ENCODE data around the gene SLC16A10.

SLC16A10 gene

DNA sequence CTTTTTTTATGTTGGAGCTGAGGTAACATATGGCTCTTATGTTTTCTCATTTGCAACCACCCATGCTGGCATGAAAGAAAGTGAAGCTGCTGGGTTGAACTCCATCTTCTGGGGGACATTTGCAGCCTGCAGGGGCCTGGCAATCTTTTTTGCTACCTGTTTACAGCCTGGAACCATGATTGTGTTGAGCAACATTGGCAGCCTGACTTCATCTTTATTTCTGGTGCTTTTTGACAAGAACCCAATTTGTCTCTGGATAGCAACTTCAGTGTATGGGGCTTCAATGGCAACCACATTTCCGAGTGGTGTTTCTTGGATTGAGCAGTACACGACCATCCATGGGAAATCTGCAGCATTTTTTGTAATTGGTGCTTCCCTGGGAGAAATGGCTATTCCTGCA, 179.0 kb downstream of the SLC16A10 start:
- H3K4me1 ChIP-seq (ENCODE audit: insufficient read depth, low read length): no peaks in the 10 kb centered on the region
- no peak overlapping the region for H3K27ac ChIP-seq (ENCODE audit: low read depth, low read length)
- H3K9ac ChIP-seq (ENCODE audit: low read depth, low read length): no peak overlapping the region
- H3K4me3 ChIP-seq (ENCODE audit: low read length): no peak overlapping the region
- WGBS: 94% methylated on average over 2 of the region's 2 CpGs
- peaks cover 61% of the 10 kb centered on the region for H3K36me3 ChIP-seq (ENCODE audit: insufficient read depth, low read length)
- no peaks in the 10 kb centered on the region for H3K27me3 ChIP-seq (ENCODE audit: insufficient read depth, low read length)
- H3K9me3 ChIP-seq (ENCODE audit: insufficient read depth, low read depth, low read length): no peaks in the 10 kb centered on the region

- peaks cover 61% of the 10 kb centered on the region for H3K36me3 ChIP-seq (ENCODE audit: insufficient read depth, low read length)
- H3K27me3 ChIP-seq (ENCODE audit: insufficient read depth, low read length): no peaks in the 10 kb centered on the region
- no peaks in the 10 kb centered on the region for H3K9me3 ChIP-seq (ENCODE audit: insufficient read depth, low read depth, low read length)
- no peaks in the 10 kb centered on the region for H3K4me1 ChIP-seq (ENCODE audit: insufficient read depth, low read length)
- 99% methylated on average over 7 of the region's 7 CpGs for WGBS
- no peak overlapping the region for H3K27ac ChIP-seq (ENCODE audit: low read depth, low read length)
- H3K4me3 ChIP-seq (ENCODE audit: low read length): no peak overlapping the region
- no peak overlapping the region for H3K9ac ChIP-seq (ENCODE audit: low read depth, low read length)
Observed at GRCh38 chr6:111267764-111268333, 180.5 kb downstream of the SLC16A10 start.

- WGBS: 100% methylated on average over 1 of the region's 1 CpG
- Histone ChIP-seq H3K9me3 (ENCODE audit: insufficient read depth, low read depth, low read length) (peaks cover 3% of the 10 kb centered on the region; the same call in 1 of the 2 replicates), H3K4me1 (ENCODE audit: insufficient read depth, low read length) (no peaks in the 10 kb centered on the region), H3K27ac (ENCODE audit: low read depth, low read length) (no peak overlapping the region), H3K36me3 (ENCODE audit: insufficient read depth, low read length) (peaks cover 67% of the 10 kb centered on the region), H3K27me3 (ENCODE audit: insufficient read depth, low read length) (no peaks in the 10 kb centered on the region), H3K9ac (ENCODE audit: low read depth, low read length) (no peak overlapping the region), H3K4me3 (ENCODE audit: low read length) (no peak overlapping the region)
Observed at GRCh38 chr6:111269401-111269970, 182.2 kb downstream of the SLC16A10 start.

DNA sequence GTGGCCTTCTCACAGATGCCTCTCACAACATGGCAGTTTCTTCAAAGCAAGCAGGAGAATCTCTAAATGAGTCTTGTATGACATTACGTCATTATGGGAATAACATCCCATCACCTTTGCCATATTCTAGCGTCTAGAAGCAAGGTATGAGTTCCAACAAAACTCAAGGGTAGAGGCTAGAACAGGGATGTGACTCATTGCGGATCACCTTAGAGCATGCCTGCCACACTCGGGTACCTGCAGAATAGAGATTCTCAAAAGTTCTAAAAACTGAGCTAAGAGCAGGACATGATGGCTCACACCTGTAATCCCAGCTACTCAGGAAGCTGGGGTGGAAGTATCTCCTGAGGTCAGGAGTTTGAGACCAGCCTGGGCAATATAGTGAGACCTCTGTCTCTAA, 182.8 kb downstream of the SLC16A10 start:
- peaks cover 68% of the 10 kb centered on the region for H3K36me3 ChIP-seq (ENCODE audit: insufficient read depth, low read length)
- H3K9me3 ChIP-seq (ENCODE audit: insufficient read depth, low read depth, low read length): peaks cover 8% of the 10 kb centered on the region; the same call in 1 of the 2 replicates

DNA sequence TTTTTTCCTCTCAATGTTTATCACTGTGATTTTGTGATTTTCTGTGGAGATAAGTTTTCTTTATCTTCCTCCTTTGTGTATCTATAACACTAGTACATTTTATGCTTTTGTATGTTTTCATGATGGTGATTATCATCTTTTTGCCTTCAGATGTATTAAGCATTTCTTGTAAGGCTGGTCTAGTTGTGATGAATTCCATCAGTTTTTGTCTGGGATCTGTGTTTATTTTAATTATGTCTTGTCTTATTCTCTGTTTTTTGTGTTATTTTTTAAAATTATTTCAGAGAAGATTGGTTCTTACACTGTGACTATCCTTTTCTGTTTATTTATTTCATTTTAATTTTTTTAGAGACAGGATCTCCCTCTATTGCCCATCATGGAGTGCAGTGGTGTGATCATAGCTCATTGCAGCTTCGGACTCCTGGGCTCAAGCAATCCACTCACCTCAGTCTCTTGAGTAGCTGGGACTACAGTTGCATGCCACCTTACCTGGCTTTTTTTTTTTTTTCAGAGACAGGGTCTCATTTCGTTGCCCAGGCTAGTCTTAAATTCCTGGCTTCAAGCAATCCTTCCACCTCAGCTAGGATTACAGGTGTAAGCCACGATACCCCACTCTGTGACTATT, 187.4 kb downstream of the SLC16A10 start:
- Histone ChIP-seq H3K4me1 (ENCODE audit: insufficient read depth, low read length) (no peaks in the 10 kb centered on the region), H3K27ac (ENCODE audit: low read depth, low read length) (no peak overlapping the region), H3K27me3 (ENCODE audit: insufficient read depth, low read length) (no peaks in the 10 kb centered on the region), H3K9ac (ENCODE audit: low read depth, low read length) (no peak overlapping the region), H3K4me3 (ENCODE audit: low read length) (no peak overlapping the region), H3K36me3 (ENCODE audit: insufficient read depth, low read length) (peaks cover 68% of the 10 kb centered on the region), H3K9me3 (ENCODE audit: insufficient read depth, low read depth, low read length) (peaks cover 8% of the 10 kb centered on the region; the same call in 1 of the 2 replicates)
- 98% methylated on average over 2 of the region's 3 CpGs for WGBS

More for the DNA sequence above, 182.8 kb downstream of the SLC16A10 start:
- H3K4me1 ChIP-seq (ENCODE audit: insufficient read depth, low read length): no peaks in the 10 kb centered on the region
- no peaks in the 10 kb centered on the region for H3K27me3 ChIP-seq (ENCODE audit: insufficient read depth, low read length)
- H3K27ac ChIP-seq (ENCODE audit: low read depth, low read length): no peak overlapping the region
- no peak overlapping the region for H3K9ac ChIP-seq (ENCODE audit: low read depth, low read length)
- WGBS: 98% methylated on average over 4 of the region's 4 CpGs
- no peak overlapping the region for H3K4me3 ChIP-seq (ENCODE audit: low read length)

- Histone ChIP-seq H3K4me3 (ENCODE audit: low read length) (no peak overlapping the region), H3K36me3 (ENCODE audit: insufficient read depth, low read length) (peaks cover 74% of the 10 kb centered on the region), H3K4me1 (ENCODE audit: insufficient read depth, low read length) (no peaks in the 10 kb centered on the region), H3K27me3 (ENCODE audit: insufficient read depth, low read length) (no peaks in the 10 kb centered on the region), H3K9ac (ENCODE audit: low read depth, low read length) (no peak overlapping the region), H3K27ac (ENCODE audit: low read depth, low read length) (no peak overlapping the region), H3K9me3 (ENCODE audit: insufficient read depth, low read depth, low read length) (peaks cover 8% of the 10 kb centered on the region; the same call in 1 of the 2 replicates)
- 96% methylated on average over 2 of the region's 2 CpGs for WGBS
Observed at GRCh38 chr6:111276335-111276734, 189.0 kb downstream of the SLC16A10 start.

DNA sequence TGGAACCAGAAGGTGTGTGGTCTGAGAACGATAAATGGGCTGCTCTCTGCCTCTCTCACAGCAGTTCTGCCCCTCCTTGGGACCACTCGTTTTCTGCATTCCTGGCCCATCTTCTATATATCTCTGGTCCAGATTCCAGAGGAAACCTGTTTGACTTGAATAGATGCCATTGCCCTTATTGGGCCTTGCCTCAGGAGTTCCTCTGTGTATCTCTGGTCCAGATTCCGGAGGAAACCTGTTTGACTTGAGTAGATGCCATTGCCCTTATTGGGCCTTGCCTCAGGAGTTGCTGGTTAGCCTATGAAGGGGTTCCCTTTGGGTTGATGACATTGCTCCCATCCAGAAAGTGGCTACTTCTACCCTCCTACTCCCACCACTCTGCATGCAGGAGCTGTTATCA, 189.4 kb downstream of the SLC16A10 start:
- WGBS: 91% methylated on average over 3 of the region's 3 CpGs
- no peaks in the 10 kb centered on the region for H3K4me1 ChIP-seq (ENCODE audit: insufficient read depth, low read length)
- no peaks in the 10 kb centered on the region for H3K27me3 ChIP-seq (ENCODE audit: insufficient read depth, low read length)
- no peak overlapping the region for H3K27ac ChIP-seq (ENCODE audit: low read depth, low read length)
- H3K9ac ChIP-seq (ENCODE audit: low read depth, low read length): no peak overlapping the region
- peaks cover 8% of the 10 kb centered on the region; the same call in 1 of the 2 replicates for H3K9me3 ChIP-seq (ENCODE audit: insufficient read depth, low read depth, low read length)
- no peak overlapping the region for H3K4me3 ChIP-seq (ENCODE audit: low read length)
- peaks cover 74% of the 10 kb centered on the region for H3K36me3 ChIP-seq (ENCODE audit: insufficient read depth, low read length)

- H3K27ac ChIP-seq (ENCODE audit: low read depth, low read length): no peak overlapping the region
- peaks cover 85% of the 10 kb centered on the region for H3K36me3 ChIP-seq (ENCODE audit: insufficient read depth, low read length)
- H3K4me3 ChIP-seq (ENCODE audit: low read length): no peak overlapping the region
- no peaks in the 10 kb centered on the region for H3K27me3 ChIP-seq (ENCODE audit: insufficient read depth, low read length)
- no peaks in the 10 kb centered on the region for H3K4me1 ChIP-seq (ENCODE audit: insufficient read depth, low read length)
- H3K9me3 ChIP-seq (ENCODE audit: insufficient read depth, low read depth, low read length): peaks cover 16% of the 10 kb centered on the region; the same call in 1 of the 2 replicates
- no peak overlapping the region for H3K9ac ChIP-seq (ENCODE audit: low read depth, low read length)
- 93% methylated on average over 1 of the region's 1 CpG for WGBS
Observed at GRCh38 chr6:111277819-111278218, 190.5 kb downstream of the SLC16A10 start.

GRCh38 chr6:111278731-111279130, 191.4 kb downstream of the SLC16A10 start:
- H3K9me3 ChIP-seq (ENCODE audit: insufficient read depth, low read depth, low read length): peaks cover 16% of the 10 kb centered on the region; the same call in 1 of the 2 replicates
- peaks cover 85% of the 10 kb centered on the region for H3K36me3 ChIP-seq (ENCODE audit: insufficient read depth, low read length)

DNA sequence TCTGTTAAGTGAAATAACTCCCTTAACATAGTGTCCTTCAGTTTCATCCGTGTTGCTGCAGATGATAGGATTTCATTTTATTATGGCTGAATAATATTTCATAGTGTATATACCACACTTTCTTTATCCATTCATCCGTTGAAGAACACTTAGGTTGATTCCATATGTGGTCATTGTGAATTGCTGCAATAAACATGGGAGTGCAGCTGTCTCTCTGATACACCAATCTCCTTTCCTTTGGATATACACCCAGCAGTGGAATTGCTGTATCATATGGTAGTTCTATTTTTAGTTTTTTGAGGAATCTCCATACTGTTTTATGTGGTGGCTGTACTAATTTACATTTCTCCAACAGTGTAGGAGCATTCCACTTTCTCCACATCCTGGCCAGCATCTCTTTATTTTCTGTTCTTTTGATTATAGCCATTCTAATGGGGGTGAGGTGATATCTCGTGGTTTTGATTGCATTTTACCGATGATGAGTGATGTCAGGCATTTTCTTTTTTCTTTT, 193.2 kb downstream of the SLC16A10 start:
- Histone ChIP-seq H3K9ac (ENCODE audit: low read depth, low read length) (no peak overlapping the region), H3K4me1 (ENCODE audit: insufficient read depth, low read length) (no peaks in the 10 kb centered on the region), H3K36me3 (ENCODE audit: insufficient read depth, low read length) (peaks cover 72% of the 10 kb centered on the region), H3K4me3 (ENCODE audit: low read length) (no peak overlapping the region), H3K9me3 (ENCODE audit: insufficient read depth, low read depth, low read length) (peaks cover 9% of the 10 kb centered on the region; the same call in 1 of the 2 replicates), H3K27me3 (ENCODE audit: insufficient read depth, low read length) (no peaks in the 10 kb centered on the region), H3K27ac (ENCODE audit: low read depth, low read length) (no peak overlapping the region)
- WGBS: 100% methylated on average over 1 of the region's 4 CpGs

More at GRCh38 chr6:111278731-111279130, 191.4 kb downstream of the SLC16A10 start:
- no peaks in the 10 kb centered on the region for H3K27me3 ChIP-seq (ENCODE audit: insufficient read depth, low read length)
- no peaks in the 10 kb centered on the region for H3K4me1 ChIP-seq (ENCODE audit: insufficient read depth, low read length)
- no peak overlapping the region for H3K4me3 ChIP-seq (ENCODE audit: low read length)
- WGBS: 90% methylated on average over 2 of the region's 2 CpGs
- no peak overlapping the region for H3K27ac ChIP-seq (ENCODE audit: low read depth, low read length)
- H3K9ac ChIP-seq (ENCODE audit: low read depth, low read length): no peak overlapping the region
